ENCODE measurements around the gene MUC13.

Gene MUC13

GRCh38 chr3:124935264-124935663 lies 713 bp upstream of the MUC13 start:
- TF ChIP-seq CTCF (IDR thresholded peaks at IDR 0.05; ENCODE audit: low read depth, low read length) = no peak
- no peak overlapping the region for H3K4me3 ChIP-seq (ENCODE audit: low read depth, low read length)

- H3K4me3 ChIP-seq (ENCODE audit: low read depth, low read length) = no peak overlapping the region
- peak; percentile 34; the same call in 1 of the 2 replicates for TF ChIP-seq CTCF (IDR thresholded peaks at IDR 0.05; ENCODE audit: low read depth, low read length)
These were observed 6.0 kb downstream of the MUC13 start for GRCh38 chr3:124928333-124929202.

GRCh38 chr3:124927574-124928045 lies 6.9 kb downstream of the MUC13 start:
- H3K4me3 ChIP-seq (ENCODE audit: low read depth, low read length) = no peak overlapping the region
- TF ChIP-seq CTCF (IDR thresholded peaks at IDR 0.05; ENCODE audit: low read depth, low read length) = no peak

- H3K4me3 ChIP-seq (ENCODE audit: low read depth, low read length) = no peak overlapping the region
- no peak for TF ChIP-seq CTCF (IDR thresholded peaks at IDR 0.05; ENCODE audit: low read depth, low read length)
These were observed 8.0 kb downstream of the MUC13 start for GRCh38 chr3:124926426-124927101.

GRCh38 chr3:124924741-124925140 lies 9.8 kb downstream of the MUC13 start:
- no peak overlapping the region for H3K4me3 ChIP-seq (ENCODE audit: low read depth, low read length)
- no peak for TF ChIP-seq CTCF (IDR thresholded peaks at IDR 0.05; ENCODE audit: low read depth, low read length)

- H3K4me3 ChIP-seq (ENCODE audit: low read depth, low read length) = no peak overlapping the region
- no peak for TF ChIP-seq CTCF (IDR thresholded peaks at IDR 0.05; ENCODE audit: low read depth, low read length)
These were observed 10.7 kb downstream of the MUC13 start for GRCh38 chr3:124923833-124924232.

GRCh38 chr3:124920718-124921117 lies 13.8 kb downstream of the MUC13 start:
- H3K4me3 ChIP-seq (ENCODE audit: low read depth, low read length) = no peak overlapping the region
- TF ChIP-seq CTCF (IDR thresholded peaks at IDR 0.05; ENCODE audit: low read depth, low read length) = no peak

Measured in WI38 (cell line).